NT2/D1 (cell line): ENCODE results near the gene ATG101.

ENCODE experiments used
- DNase-seq: peaks from one replicate; pipeline ENCODE4 v3.0.0-alpha.2; 2011; ENCODE audit warnings: low read depth, low spot score
- H3K27me3 ChIP-seq: 2 replicates; pipeline ENCODE4 v1.6.0; 2011; ENCODE audit warnings: mild to moderate bottlenecking; ENCODE audit not compliant: insufficient read length, insufficient read depth
- H3K36me3 ChIP-seq: 2 replicates; pipeline ENCODE4 v1.6.1; 2011; ENCODE audit warnings: mild to moderate bottlenecking, low read length, mixed read lengths; ENCODE audit not compliant: insufficient read depth, insufficient read length
- H3K4me1 ChIP-seq: 2 replicates; pipeline ENCODE4 v1.5.1; 2011; ENCODE audit not compliant: insufficient read depth, insufficient read length
- H3K4me3 ChIP-seq: 2 replicates; pipeline ENCODE4 v1.5.1; 2011; ENCODE audit warnings: low read depth; ENCODE audit not compliant: insufficient read length
- H3K9ac ChIP-seq: 2 replicates; pipeline ENCODE4 v1.6.0; 2011; ENCODE audit warnings: low read depth; ENCODE audit not compliant: insufficient read length
- H3K9me3 ChIP-seq: 2 replicates; pipeline ENCODE4 v1.5.1; 2011; ENCODE audit warnings: mild to moderate bottlenecking, low read length; ENCODE audit not compliant: insufficient read depth
- SUZ12 ChIP-seq: IDR thresholded peaks from 2 replicates; pipeline ENCODE4 v1.6.1; 2011; ENCODE audit not compliant: insufficient read length, insufficient read depth; ENCODE audit errors: extremely low read depth
- YY1 ChIP-seq: IDR thresholded peaks from 2 replicates; pipeline ENCODE4 v1.6.1; 2011; ENCODE audit not compliant: insufficient read length, insufficient read depth
- ZNF274 ChIP-seq: IDR thresholded peaks from 2 replicates; pipeline ENCODE4 v1.6.1; 2011; ENCODE audit warnings: mild to moderate bottlenecking, low read depth, low read length

Gene ATG101

GRCh38 chr12:52069327-52070184 lies at the start of gene ATG101:
TSS of gene ATG101 (plus strand) at chr12:52069978. CDS start at chr12:52073651, 3,673 bp downstream.
- H3K4me3 ChIP-seq, result peak within 1 kb of the TSS; percentile 86
- peak within 1 kb of the TSS; percentile 91 for H3K9ac ChIP-seq
- peak; percentile 95 for DNase-seq
- H3K36me3 ChIP-seq, result peaks cover 39% of the 10 kb centered on the region
- peaks cover 1% of the 10 kb centered on the region for H3K4me1 ChIP-seq
- TF ChIP-seq YY1 (no peak), ZNF274 (no peak), SUZ12 (no peak)
- H3K9me3 ChIP-seq, result no peaks in the 10 kb centered on the region
- peaks cover 3% of the 10 kb centered on the region for H3K27me3 ChIP-seq

GRCh38 chr12:52020539-52021336 lies 49.0 kb upstream of the ATG101 start:
- TF ChIP-seq ZNF274, result no peak
- TF ChIP-seq SUZ12, result no peak
- no peak for TF ChIP-seq YY1
- peaks cover 9% of the 10 kb centered on the region for H3K4me1 ChIP-seq
- no peak for DNase-seq
- no peak overlapping the region for H3K4me3 ChIP-seq
- H3K9me3 ChIP-seq, result no peaks in the 10 kb centered on the region
- peaks cover 28% of the 10 kb centered on the region for H3K27me3 ChIP-seq
- peak overlapping the region; percentile 6 for H3K9ac ChIP-seq
- H3K36me3 ChIP-seq, result peaks cover 10% of the 10 kb centered on the region

- Histone ChIP-seq H3K9ac (peak overlapping the region; percentile 66), H3K9me3 (no peaks in the 10 kb centered on the region), H3K4me1 (peaks cover 23% of the 10 kb centered on the region), H3K4me3 (peak overlapping the region; percentile 57), H3K27me3 (peaks cover 28% of the 10 kb centered on the region), H3K36me3 (no peaks in the 10 kb centered on the region)
- DNase-seq, result no peak
- TF ChIP-seq YY1 (no peak), SUZ12 (no peak), ZNF274 (no peak)
Measured at GRCh38 chr12:52022841-52023181, 47.0 kb upstream of the ATG101 start.

DNA sequence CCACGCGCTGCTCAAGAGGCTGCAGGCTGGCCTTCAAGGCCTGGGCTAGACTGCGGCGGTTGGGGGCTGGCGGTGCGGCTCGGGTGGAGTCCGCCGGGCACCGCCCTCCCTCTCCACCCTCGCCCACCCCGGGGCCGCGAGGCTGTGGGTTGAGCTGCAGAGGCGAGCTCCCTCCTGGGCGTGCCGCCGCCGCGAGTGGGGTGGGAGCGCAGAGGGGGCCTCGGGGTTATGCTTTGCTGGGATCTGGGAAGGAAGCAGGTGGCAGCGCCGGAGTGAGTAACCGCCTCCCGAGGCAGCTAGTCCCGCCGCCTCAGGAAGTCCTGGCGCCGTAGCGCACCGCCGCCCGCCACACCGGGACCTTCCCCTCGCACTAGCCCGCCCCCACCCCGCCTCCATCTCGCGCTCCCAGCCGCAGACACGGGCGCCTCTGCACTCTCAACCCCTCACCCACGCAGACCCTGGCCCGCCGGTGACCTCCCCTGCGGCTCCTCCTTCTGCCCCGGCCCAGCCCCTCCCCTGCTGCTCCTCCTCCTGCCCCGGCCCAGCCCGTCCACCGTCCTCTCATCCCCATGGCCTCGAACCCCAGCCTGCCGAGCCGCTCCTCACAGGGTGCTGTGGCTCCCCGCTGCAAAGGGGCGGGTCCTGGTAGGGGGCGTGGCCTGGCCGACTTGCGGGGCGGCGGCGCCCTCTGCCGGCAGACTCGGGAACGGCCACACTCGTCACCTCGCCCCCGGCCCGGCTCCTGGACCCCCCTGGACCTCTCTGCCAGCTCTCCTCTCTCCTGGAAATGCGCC lies 46.4 kb upstream of the ATG101 start:
- Histone ChIP-seq H3K36me3 (no peaks in the 10 kb centered on the region), H3K9ac (peak overlapping the region; percentile 66), H3K4me1 (peaks cover 23% of the 10 kb centered on the region), H3K4me3 (peak overlapping the region; percentile 57), H3K27me3 (peaks cover 28% of the 10 kb centered on the region), H3K9me3 (no peaks in the 10 kb centered on the region)
- no peak for DNase-seq
- no peak for TF ChIP-seq ZNF274
- no peak for TF ChIP-seq YY1
- no peak for TF ChIP-seq SUZ12

- H3K4me1 ChIP-seq, result peaks cover 22% of the 10 kb centered on the region
- TF ChIP-seq SUZ12, result no peak
- no peak for TF ChIP-seq ZNF274
- no peak for TF ChIP-seq YY1
- H3K9ac ChIP-seq, result no peak overlapping the region
- DNase-seq, result no peak
- peaks cover 28% of the 10 kb centered on the region for H3K27me3 ChIP-seq
- H3K4me3 ChIP-seq, result peak overlapping the region; percentile 57
- H3K9me3 ChIP-seq, result no peaks in the 10 kb centered on the region
- no peaks in the 10 kb centered on the region for H3K36me3 ChIP-seq
Measured at GRCh38 chr12:52023976-52024688, 45.6 kb upstream of the ATG101 start.

DNA sequence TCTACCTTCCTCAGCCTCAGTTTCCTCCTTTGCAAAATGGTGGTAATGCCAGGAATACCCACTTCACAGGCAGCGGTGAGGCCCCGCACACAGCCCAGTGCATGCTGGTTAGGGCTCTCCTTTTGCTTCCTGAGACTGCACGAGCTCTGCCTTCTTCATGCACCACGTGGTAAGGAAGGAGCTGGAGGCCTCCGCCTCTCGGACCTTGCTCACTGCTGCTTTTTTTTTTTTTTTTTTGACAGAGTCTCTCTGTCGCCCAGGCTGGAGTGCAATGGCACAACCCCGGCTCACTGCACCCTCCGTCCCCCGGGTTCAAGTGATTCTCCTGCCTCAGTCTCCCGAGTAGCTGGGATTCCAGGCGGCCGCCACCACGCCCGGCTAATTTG lies 44.9 kb upstream of the ATG101 start:
- H3K4me1 ChIP-seq, result peaks cover 21% of the 10 kb centered on the region
- H3K4me3 ChIP-seq, result no peak overlapping the region
- H3K9ac ChIP-seq, result no peak overlapping the region
- no peaks in the 10 kb centered on the region for H3K36me3 ChIP-seq
- TF ChIP-seq SUZ12 (no peak), YY1 (no peak), ZNF274 (no peak)
- no peaks in the 10 kb centered on the region for H3K9me3 ChIP-seq
- no peak for DNase-seq
- H3K27me3 ChIP-seq, result peaks cover 28% of the 10 kb centered on the region

GRCh38 chr12:52026263-52026662 lies 43.5 kb upstream of the ATG101 start:
- Histone ChIP-seq H3K36me3 (no peaks in the 10 kb centered on the region), H3K4me1 (peaks cover 24% of the 10 kb centered on the region), H3K9ac (no peak overlapping the region), H3K4me3 (no peak overlapping the region), H3K9me3 (no peaks in the 10 kb centered on the region), H3K27me3 (peaks cover 28% of the 10 kb centered on the region)
- TF ChIP-seq SUZ12 (no peak), ZNF274 (no peak), YY1 (no peak)
- no peak for DNase-seq
